Fibroblast of skin of scalp (primary cell): ENCODE data around the gene H6PD.

Source experiments
- DNase-seq: peaks from one replicate; pipeline ENCODE4 v3.0.0-alpha.2; 2013

The H6PD gene

DNA sequence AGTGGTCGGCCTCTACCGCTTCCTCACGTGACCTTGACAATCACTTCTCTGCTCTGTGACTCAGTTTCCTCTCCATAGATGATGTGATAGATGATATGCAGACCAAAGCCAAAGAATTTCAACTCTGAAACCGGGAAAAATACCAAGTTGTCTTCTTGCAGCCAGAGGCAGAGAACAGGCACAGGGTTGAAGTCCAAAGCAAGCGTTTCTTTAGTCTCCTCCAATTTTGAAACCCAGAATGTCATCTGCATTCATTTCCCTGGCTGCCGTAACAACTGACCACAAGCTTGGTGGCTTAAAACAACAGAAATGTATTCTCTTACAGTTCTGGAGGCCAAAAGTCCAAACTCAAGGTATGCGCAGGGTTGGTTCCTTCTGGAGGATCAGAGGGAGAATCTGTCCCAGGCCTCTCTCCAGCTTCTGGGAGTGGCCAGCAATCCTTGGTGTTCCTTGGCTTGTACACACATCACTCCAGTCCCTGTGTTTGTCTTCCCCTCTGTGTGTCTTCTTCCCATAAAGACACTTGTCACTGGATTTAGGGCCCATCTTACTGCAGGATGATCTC, 30.3 kb upstream of the H6PD start:
- no peak for DNase-seq

- peak; percentile 42 for DNase-seq
Measured at GRCh38 chr1:9207086-9207485, 27.5 kb upstream of the H6PD start.

DNA sequence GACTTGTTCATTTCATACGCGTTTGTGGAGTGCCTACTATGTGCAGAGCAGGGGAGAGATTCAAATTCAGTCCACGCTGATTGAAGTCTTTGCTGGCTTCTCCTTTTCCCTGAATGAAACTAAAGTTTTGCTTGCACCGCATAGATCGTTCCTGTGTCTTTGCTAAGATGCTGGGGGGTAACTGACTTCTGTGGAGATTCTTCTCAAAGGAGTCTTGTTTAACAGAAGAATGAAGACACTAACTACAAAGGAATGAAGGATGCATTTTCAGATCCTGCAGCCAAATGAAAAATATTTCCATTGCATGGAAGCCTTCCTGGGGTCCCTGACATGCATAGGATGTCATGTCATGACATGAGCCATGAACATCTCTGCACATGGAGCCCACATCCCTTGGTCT, 26.9 kb upstream of the H6PD start:
- DNase-seq: peak; percentile 42

DNA sequence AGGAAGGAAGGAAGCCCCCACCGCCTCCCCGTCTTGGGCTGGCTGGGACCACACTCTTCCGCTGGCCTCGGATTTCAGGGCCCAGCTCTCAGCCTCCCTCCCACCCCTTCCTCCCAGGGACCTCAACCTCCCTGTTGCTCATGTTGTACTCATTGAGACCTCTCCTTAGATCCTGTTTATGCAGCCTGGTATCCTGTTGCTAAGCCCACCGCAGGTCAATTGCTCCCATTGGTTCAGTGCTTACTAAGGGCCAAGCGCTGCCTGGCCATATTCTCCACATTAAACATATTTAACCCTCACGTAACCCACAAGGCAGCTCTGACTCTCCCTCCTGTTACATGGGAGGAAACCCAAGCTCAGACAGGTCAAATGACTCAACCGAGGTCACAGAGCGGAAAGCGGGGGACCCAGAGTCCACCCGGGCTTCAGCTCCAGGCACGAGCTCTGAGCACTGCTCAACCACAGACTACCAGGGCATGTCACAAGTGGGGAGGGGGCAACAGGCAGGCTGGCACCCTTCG, 23.2 kb upstream of the H6PD start:
- DNase-seq: no peak

- DNase-seq: no peak
Measured at GRCh38 chr1:9212735-9213134, 21.8 kb upstream of the H6PD start.

DNA sequence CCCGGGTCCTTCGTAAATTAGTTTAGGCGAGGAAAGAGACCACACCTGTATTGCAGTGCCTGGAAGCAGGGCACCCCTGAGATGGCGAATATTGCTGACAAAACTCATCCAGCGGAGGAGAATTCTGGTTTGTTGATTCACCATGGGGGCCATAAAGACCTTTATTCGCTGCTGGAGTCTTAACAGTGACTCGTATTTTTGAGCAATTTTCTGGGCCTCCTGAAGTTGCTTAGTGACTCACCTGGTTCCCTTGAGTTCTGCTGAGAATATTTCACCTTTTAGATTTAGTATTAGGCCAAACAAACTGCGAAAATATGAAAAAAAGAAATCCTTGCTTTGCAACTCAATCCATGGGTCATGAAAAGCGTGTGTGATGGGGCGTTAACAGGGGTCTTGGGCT, 20.6 kb upstream of the H6PD start:
- DNase-seq: no peak

- DNase-seq: no peak
Measured at GRCh38 chr1:9218917-9219316, 15.7 kb upstream of the H6PD start.

DNA sequence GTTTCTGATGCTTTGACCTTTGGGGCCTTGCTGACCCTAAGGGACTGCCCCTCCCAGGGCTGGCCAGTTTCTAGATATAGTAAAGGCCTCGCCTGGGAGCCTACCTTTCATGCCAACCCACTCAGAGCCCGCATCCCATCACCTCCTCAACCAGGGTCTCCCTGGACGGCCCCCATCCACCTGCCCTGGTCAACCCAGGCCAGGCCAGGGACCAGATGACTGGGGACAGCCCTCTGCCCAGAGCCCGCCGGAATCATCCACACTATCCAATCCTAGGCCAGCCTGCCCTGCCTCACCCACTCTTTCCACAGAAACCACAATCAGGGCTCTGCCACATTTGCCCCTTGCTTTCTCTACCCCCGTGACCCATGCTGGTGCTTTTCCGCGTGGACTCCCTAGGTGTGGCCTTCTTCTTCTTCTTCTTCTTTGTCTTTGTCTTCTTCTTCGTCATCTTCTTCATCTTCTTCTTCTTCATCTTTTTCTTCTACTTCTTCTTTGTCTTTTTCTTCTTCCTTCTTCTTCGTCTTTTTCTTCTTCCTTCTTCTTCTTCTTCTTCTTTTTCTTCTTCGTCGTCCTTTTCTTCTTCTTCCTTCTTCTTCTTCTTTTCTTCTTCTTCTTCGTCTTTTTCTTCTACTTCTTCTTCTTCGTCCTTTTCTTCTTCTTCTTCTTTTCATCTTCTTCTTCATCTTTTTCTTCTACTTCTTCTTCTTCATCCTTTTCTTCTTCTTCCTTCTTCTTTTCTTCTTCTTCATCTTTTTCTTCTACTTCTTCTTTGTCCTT, 11.5 kb upstream of the H6PD start:
- no peak for DNase-seq

- DNase-seq: no peak
Measured at GRCh38 chr1:9224664-9225410, 9.7 kb upstream of the H6PD start.

DNA sequence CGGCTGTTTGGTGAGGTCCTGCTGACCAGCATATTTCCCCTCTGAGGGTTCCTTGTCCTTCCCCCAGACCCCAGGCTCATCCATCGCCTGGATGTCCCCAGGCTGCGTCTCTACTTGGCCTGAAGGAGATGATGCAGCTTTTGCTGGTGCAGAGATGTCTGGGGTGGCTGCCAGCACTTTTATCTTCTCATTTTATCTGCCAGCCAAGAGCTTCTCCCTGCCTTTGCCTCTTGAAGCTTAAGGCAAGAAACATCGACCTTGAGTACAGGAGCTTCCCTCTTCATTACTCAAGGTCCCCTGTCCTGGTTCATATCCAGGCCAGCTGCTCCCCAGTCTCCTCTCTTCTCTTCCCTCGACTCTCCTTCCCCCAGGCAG, 9.2 kb upstream of the H6PD start:
- DNase-seq: no peak

- peak; percentile 76 for DNase-seq
Measured at GRCh38 chr1:9228609-9229008, 6.0 kb upstream of the H6PD start.

- no peak for DNase-seq
Measured at GRCh38 chr1:9229549-9229948, 5.0 kb upstream of the H6PD start.

DNA sequence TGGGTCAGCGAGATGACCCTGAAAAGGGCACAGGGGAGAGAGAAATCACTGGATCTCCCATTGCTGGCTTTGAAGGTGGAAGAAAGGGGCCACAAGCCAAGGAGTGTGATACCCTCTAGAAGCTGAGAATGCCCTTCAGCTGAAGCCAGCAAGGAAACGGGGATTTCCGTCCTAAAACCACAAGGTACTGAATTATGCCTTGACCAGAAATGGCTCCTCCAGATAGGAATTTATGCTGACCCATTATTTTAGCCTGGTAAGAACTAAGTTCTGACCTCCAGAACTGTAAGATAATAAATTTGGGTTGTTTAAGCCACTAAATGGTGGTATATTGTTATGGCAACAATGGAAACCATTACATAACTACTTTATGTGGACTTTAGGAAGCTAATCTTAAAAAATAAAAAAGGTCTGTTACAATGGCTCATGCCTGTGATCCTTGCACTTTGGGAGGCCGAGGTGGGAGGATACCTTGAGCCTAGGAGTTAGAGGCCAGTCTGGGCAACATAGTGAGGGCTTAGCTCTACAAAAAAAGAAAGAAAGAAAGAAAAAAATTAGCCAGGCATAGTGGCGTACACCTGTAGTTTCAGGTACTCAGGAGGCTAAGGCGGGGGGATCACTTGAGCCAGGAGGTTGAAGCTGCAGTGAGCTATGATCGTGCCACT, 3.6 kb upstream of the H6PD start:
- no peak for DNase-seq

GRCh38 chr1:9231648-9232332, 2.8 kb upstream of the H6PD start:
- DNase-seq: peak; percentile 52

- no peak for DNase-seq
Measured at GRCh38 chr1:9233241-9233941, 1.2 kb upstream of the H6PD start.

DNA sequence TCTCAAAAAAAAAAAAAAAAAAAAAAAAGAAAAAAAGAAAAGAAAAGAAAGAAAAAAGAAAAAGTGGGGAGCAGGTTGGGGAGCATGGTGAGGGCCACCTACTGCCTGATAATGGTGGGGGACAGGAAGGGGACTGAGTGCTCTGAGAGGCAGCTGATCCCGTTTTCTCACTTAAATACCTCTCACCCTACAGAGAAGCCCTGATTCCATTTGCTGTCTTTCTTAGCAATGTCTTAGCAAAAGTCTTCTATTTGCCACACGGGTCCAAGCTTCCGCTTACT, 692 bp upstream of the H6PD start:
- no peak for DNase-seq

GRCh38 chr1:9235096-9235459, 504 bp downstream of the H6PD start:
- DNase-seq: peak; percentile 79

DNA sequence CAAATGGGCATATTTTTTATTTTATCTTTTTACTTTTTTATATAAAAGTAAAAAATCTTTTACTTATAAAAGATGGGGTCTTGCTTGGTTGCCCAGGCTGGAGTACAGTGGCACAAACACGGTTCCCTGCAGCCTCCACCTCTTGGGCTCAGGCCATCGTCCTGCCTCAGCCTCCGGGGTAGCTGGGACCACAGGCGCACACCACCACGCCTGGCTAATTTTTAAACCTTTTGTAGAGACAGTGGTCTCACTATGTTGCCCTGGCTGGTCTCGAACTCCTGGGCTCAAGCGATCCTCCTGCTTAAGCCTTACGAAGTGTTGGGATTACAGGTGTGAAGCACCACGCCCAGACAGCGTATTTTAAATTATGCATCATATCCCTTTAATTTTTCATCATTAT, 986 bp downstream of the H6PD start:
- no peak for DNase-seq

- no peak for DNase-seq
Measured at GRCh38 chr1:9238134-9238533, 3.6 kb downstream of the H6PD start.

- DNase-seq: no peak
Measured at GRCh38 chr1:9238550-9238949, 4.0 kb downstream of the H6PD start.

GRCh38 chr1:9239622-9240401, 5.2 kb downstream of the H6PD start:
- no peak for DNase-seq
